Stimulated activated CD4-positive, alpha-beta T cell treated with anti-CD3 and anti-CD28 coated beads, Interleukin-15, amount 100 ng/mL, for 24 hours (primary cell): ENCODE data around the gene PAWR.
"Not testable (repeated sequence)": the region's sequence is repeated elsewhere in the genome, so short reads cannot be mapped to it uniquely, and the experiment has no call there.

ENCODE experiments used
- DNase-seq: peaks from one replicate; pipeline ENCODE4 v3.0.0-alpha.2; 2020

Gene PAWR

GRCh38 chr12:79585147-79585546 is 105.6 kb downstream of the PAWR start:
- no peak for DNase-seq

GRCh38 chr12:79573820-79574219 is 116.9 kb downstream of the PAWR start:
- no peak for DNase-seq

GRCh38 chr12:79569679-79570078 is 121.1 kb downstream of the PAWR start:
- no peak for DNase-seq

DNA sequence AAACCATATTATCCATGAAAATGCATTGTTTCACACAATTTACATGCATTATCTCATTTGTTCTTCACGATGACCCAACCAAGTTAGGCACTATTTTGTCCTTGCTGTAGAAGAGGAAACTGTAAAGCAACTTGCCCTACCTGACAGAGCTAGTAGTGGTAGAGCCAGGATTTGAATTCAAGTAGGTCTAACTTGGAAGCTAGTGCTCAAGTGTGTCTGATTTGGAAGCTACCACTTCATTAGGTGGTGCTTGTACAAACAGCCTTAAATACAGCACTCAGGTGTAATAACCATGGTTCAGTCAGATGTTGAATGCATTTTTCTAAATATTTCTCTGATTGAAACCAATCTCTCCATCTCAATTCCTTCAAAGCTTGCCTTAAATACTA is 123.6 kb downstream of the PAWR start:
- no peak for DNase-seq

GRCh38 chr12:79566452-79567174 is 124.2 kb downstream of the PAWR start:
- DNase-seq, result no peak

DNA sequence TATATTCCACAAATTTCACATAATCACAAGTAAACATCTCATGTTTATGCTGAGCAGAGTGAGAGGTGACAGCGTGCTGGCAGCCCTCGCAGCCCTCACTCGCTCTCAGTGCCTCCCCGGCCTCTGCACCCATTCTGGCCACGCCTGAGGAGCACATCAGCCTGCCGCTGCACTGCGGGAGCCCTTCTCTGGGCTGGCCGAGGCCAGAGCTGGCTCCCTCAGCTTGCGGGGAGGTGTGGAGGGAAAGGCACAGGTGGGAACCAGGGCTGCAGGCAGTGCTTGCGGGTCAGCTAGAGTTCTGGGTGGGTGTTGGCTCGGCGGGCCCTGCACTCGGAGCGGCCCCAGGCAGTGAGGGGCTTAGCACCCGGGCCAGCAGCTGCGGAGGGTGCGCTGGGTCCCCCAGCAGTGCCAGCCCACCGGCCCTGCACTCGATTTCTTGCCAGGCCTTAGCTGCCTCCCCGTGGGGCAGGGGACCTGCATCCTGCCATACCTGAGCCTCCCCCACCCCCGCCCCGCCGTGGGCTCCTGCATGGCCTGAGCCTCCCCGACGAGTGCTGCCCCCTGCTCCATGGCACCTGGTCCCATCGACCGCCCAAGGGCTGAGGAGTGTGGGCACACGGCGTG is 125.9 kb downstream of the PAWR start:
- not testable (repeated sequence) for DNase-seq

GRCh38 chr12:79563021-79563740 is 127.6 kb downstream of the PAWR start:
- DNase-seq, result no peak

DNA sequence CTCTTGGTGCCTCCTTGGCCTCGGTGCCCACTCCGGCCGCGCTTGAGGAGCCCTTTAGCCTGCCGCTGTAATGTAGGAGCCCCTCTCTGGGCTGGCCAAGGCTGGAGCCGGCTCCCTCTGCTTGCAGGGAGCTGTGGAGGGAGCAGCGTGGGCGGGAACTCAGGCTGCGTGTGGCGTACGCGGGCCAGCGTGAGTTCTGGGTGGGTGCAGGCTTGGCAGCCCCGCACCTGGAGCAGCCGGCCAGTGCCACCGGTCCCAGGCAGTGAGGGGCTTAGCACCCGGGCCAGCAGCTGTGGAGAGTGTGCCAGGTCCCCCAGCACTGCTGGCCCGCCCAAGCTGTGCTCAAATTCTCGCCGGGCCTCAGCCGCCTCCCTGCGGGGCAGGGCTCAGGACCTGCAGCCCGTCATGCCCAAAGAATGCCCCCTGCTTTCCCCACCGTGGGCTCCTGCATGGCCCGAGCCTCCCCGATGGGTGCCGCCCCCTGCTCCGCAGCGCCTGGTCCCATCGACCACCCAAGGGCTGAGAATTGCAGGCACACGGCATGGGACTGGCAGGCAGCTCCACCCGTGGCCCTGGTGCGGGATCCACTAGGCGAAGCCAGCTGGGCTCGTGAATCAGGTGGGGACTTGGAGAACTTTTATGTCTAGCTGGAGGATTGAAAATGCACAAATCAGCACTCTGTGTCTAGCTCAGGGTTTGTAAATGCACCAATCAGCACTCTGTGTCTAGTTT is 129.2 kb downstream of the PAWR start:
- no peak for DNase-seq

GRCh38 chr12:79560225-79560889 is 130.4 kb downstream of the PAWR start:
- DNase-seq, result no peak

DNA sequence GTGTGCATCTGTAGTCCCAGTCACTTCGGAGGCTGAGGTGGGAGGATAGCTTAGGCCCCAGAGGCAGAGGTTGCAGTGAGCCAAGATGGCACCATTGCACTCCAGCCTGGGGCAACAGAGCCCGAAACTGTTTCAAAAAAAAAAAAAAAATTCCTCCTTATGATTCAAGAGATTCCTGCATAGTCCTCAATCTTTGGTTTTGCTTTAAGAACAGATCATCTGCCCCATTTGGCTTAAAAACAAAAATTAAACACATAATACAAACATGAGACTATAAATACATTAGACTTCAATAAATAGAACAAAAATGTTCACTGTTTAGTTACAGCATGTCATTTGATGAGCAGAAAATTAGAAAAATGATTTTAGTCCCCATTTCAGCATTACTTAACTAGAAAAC is 131.2 kb downstream of the PAWR start:
- DNase-seq, result no peak

DNA sequence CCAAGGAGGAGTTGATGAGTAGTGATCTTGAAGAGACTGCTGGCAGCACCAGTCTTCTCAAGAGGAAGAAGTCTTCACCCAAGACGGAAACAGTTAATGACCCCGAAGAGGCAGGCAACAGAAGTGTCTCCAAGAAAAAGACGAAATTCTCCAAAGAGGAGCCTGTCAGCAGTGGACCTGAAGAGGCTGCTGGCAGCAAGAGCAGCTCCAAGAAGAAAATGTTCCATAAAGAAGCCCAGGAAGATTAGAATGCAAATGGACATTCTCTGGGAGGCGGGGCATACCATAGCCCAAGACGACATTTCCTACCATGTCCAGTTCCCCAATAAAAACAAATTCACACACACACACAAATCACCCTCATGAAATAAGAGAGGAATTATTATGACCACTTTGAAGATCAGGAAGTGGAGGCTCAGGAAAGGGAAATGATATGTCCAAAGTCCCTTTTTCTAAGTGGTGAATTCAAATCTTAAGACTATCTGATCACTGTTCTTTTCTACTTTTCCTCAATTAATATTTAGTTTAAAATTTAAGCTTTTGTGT is 131.8 kb downstream of the PAWR start:
- no peak for DNase-seq

DNA sequence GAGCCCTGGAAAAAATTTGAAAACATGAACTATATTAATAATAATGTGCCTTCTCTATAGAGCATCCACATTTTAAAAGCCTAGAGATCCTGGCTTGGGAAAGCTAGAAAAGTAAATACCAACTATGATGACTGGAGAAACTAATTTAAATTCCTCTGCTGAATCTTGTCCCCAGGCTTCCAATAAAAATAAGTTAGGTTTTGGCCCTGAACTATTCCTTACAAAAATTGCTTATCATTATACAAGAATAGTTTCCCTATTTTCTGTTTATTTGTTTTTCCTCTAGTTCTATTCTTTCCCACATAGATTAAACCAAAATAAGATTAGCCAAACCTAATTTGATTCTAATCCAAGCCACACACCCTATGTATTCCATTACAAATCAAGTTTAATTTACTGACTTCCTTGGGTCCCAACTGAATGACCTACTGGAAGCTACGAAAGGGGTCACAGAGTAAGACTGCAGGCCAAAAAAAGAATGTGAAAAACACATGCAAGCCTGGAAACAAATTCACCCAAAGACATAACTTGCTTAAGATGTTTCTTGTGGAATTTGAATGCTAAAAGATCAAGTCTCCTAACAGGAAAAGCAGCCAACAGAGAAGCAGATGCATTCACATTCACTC is 133.0 kb downstream of the PAWR start:
- DNase-seq, result no peak

DNA sequence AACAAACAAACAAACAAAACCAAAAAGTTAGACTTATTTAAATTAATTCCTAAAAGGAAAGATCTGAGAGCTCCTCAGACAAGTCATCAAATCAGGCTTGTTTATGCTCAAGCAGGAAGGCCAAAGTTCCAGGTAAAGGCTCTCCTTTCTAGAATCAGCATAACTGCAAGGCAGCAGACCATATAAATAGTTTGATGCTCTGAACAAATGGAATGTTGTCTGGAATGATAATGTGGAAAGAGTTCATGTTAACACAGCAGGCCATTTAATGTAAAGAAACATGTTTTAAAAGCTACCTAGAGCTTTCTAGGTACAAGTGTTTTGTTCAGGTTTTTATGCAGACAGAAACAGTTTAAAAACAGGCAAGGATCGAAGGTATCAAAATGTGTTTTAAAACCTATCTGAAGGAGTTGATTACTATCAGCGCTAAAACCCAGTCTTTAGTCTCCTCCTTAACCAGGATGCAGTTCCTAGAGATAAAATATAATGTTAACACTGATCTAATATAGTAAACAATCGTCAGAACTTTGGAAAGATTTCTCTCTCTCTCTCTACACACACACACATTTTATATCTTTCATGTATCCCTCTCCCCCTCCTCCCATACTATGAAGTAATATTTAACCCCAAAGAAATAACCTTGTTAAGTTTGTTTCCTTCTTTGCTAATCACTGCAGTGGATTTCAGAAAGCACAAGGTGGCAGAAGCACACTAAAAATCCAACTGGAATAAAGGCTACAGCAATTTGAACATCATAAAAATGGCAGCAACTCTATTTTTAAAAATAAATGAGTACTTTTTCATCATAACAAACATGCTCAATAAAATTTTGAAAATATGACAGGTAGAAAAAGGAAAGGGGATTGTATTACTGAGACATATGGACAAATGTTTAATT is 135.5 kb downstream of the PAWR start:
- no peak for DNase-seq

DNA sequence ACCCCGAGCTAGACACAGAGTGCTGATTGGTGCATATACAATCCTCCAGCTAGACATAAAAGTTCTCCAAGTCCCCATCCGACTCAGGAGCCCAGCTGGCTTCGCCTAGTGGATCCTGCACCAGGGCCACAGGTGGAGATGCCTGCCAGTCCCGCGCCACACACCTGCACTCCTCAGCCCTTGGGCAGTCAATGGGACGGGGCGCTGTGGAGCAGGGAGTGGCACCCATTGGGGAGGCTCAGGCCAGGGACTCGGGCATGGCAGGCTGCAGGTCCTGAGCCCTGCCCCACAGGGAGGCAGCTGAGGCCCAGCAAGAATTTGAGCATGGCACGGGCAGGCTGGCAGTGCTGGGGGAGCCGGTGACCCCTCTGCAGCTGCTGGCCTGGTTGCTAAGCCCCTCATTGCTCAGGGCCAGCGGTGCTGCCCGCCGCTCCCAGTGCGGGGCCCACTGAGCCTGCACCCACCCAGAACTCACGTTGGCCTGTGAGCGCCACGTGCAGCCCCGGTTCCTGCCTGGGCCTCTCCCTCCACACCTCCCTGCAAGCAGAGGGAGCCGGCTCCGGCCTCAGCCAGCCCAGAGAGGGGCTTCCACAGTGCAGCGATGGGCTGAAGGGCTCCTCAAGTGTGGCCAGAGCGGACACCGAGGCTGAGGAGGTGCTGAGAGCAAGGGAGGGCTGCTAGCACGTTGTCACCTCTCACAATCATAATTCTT is 136.7 kb downstream of the PAWR start:
- DNase-seq, result no peak

- no peak for DNase-seq
These were observed 138.6 kb downstream of the PAWR start for GRCh38 chr12:79552192-79552591.

DNA sequence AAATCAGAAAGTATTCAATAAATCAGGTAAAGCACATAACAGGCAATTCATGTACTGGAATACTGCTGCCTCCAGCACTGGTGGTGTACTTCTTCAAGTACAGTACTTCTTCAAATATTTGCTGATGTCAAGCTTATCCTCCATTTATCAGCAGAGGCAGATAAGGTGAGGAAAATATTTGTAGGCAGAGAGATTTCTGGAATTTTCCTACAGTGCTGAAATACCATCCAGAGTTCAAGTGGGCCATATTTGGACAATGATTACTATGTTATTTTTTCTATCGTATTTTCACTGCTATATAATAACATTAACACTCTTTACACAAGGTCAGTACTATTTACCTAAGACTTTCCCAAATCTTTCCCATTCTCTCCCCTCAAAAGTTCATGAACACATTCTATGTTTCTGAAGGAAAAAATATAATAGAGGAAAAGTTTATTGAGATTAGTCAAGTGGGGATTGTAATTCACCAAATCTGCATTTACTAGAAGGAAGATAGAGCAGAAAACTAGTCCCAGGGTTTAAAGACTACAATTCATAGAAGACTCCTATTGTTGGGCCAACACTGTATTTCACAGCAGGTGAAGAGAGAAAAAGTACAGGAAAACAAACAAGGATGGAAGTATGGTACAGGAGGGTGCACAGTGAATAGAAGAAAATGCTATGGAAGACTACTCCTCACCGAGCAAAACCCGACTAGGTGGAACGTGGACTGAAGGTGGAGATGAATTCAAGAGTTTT is 141.1 kb downstream of the PAWR start:
- DNase-seq, result no peak

DNA sequence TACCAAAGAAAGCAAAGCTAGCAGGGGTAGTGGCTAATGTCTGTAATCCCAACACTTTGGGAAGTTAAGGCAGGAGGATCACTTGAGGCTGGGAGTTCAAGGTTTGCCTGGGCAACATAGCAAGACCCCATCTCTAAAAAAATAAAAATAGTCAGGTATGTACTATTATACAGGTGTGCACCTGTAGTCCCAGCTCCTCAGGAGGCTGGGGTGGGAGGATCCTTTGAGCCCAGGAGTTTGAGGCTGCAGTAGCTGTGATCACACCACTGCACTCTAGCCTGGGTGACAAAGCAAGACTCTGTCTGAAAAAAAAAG is 142.2 kb downstream of the PAWR start:
- no peak for DNase-seq

DNA sequence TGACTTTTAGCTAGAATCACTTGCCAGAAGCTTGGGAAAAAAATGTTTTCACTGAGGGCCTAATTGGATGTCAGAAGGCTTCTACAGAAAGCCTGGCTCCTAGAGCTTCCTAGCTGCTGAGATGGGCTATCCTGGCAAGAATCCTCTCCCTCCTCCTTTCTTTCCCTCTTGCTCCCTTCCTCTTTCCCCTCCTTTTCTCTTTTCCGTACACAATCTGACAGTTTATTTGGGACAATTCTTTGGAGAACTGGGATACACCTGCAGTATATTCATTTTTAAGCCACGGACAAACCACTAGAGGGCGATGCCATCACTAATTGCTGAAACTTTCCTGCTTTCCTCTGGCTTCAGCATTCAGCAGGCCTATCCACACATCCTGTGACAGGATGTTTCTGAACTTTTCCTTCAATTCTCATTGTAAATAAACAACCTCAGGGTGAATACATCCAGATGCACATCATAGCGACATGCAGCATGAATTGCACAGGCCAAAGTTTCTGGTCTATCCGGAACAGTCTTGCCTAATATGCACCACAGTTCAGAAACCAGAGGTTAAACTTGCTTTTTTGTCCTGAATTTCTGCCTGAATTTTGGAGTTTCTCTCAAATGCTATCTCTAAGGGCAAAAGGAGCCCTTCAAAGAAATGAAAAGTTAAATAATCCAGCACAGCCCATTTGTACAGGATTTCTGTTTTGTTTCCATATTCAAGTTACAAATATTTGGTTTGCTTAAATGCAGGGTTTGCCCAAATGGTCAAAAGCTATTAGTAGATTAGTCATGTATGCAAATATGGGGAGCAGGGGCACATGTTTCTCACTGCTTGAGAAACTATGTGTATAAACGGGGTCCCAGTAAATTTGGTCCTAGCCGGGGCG is 142.8 kb downstream of the PAWR start:
- DNase-seq, result peak; percentile 28
